Adrenal gland (tissue), 5 donors: ENCODE results near the gene MEF2C.

ENCODE experiments used
- CTCF ChIP-seq, 6 experiments: fragments of 450-650 bp in 4 of 6; fragments of 200-600 bp in 2 of 6; sonication (generic) in 1 of 6; IDR thresholded peaks; 1 replicate in 5 of 6; 2 replicates in 1 of 6; pipeline versions ENCODE4 v1.5.1 to v1.8.0; 2016 to 2021; ENCODE audit warnings: antibody characterized with exemption in 6 of 6, mild to moderate bottlenecking in 2 of 6, moderate library complexity in 1 of 6
- POLR2A ChIP-seq, 2 donors: fragments of 450-650 bp; IDR thresholded peaks; one replicate each; pipeline ENCODE4 v1.6.1; 2017; ENCODE audit warnings: antibody characterized with exemption in 2 of 2, mild to moderate bottlenecking in 2 of 2, moderate library complexity in 1 of 2
- donor health status: DM: no; HTN: no; CAD: no.

GRCh38 chr5:88803309-88803708 lies 79.7 kb downstream of the MEF2C start:
- no peak for TF ChIP-seq CTCF (IDR thresholded peaks at IDR 0.05)
- no peak for TF ChIP-seq POLR2A (IDR thresholded peaks at IDR 0.05)
